ENCODE data around the gene MRPL54.

Gene MRPL54

GRCh38 chr19:3762501-3763459, at the start of gene MRPL54:
TSS of gene MRPL54 (plus strand) at chr19:3762682. CDS start at chr19:3762701, 19 bp downstream.
- peak; percentile 100 for DNase-seq (ENCODE audit: low spot score)

- DNase-seq (ENCODE audit: low spot score), result no peak
These were observed 46.3 kb upstream of the MRPL54 start for GRCh38 chr19:3716147-3716668.

GRCh38 chr19:3719868-3720267, 42.6 kb upstream of the MRPL54 start:
- no peak for DNase-seq (ENCODE audit: low spot score)

GRCh38 chr19:3720349-3720917, 42.0 kb upstream of the MRPL54 start:
- no peak for DNase-seq (ENCODE audit: low spot score)

- DNase-seq (ENCODE audit: low spot score), result no peak
These were observed 41.2 kb upstream of the MRPL54 start for GRCh38 chr19:3721131-3721886.

- DNase-seq (ENCODE audit: low spot score), result no peak
These were observed 40.5 kb upstream of the MRPL54 start for GRCh38 chr19:3721887-3722442.

GRCh38 chr19:3722443-3723109, 39.9 kb upstream of the MRPL54 start:
- DNase-seq (ENCODE audit: low spot score), result no peak

- no peak for DNase-seq (ENCODE audit: low spot score)
These were observed 39.4 kb upstream of the MRPL54 start for GRCh38 chr19:3723110-3723488.

- no peak for DNase-seq (ENCODE audit: low spot score)
These were observed 38.6 kb upstream of the MRPL54 start for GRCh38 chr19:3723883-3724282.

- no peak for DNase-seq (ENCODE audit: low spot score)
These were observed 37.4 kb upstream of the MRPL54 start for GRCh38 chr19:3725121-3725520.

GRCh38 chr19:3725640-3726310, 36.7 kb upstream of the MRPL54 start:
- DNase-seq (ENCODE audit: low spot score), result no peak

- DNase-seq (ENCODE audit: low spot score), result no peak
These were observed 32.0 kb upstream of the MRPL54 start for GRCh38 chr19:3730457-3730958.

GRCh38 chr19:3732108-3732507, 30.4 kb upstream of the MRPL54 start:
- DNase-seq (ENCODE audit: low spot score), result no peak

GRCh38 chr19:3733549-3734309, 28.8 kb upstream of the MRPL54 start:
- no peak for DNase-seq (ENCODE audit: low spot score)

GRCh38 chr19:3734310-3734600, 28.2 kb upstream of the MRPL54 start:
- no peak for DNase-seq (ENCODE audit: low spot score)

GRCh38 chr19:3736106-3736724, 26.3 kb upstream of the MRPL54 start:
- no peak for DNase-seq (ENCODE audit: low spot score)

- no peak for DNase-seq (ENCODE audit: low spot score)
These were observed 24.8 kb upstream of the MRPL54 start for GRCh38 chr19:3737487-3738205.

GRCh38 chr19:3738477-3739220, 23.8 kb upstream of the MRPL54 start:
- DNase-seq (ENCODE audit: low spot score), result no peak

Measured in hematopoietic multipotent progenitor cell treated with erythropoietin and hydrocortisone succinate and interleukin-3 and kit ligand, for 17 days (in vitro differentiated cells).